Activated CD4-positive, alpha-beta T cell treated with anti-CD3 and anti-CD28 coated beads, Interleukin-2, amount 50 U/mL, for 4 hours (primary cell): Measurements from ENCODE around the gene NEU2.
"Not testable (repeated sequence)": the region's sequence is repeated elsewhere in the genome, so short reads cannot be mapped to it uniquely, and the experiment has no call there.

Source experiments
- DNase-seq, 2 experiments: peaks; one replicate each; pipeline ENCODE4 v3.0.0-alpha.2; 2020

The NEU2 gene

GRCh38 chr2:233058717-233059546 lies 26.5 kb downstream of the NEU2 start:
- no peak for DNase-seq

DNA sequence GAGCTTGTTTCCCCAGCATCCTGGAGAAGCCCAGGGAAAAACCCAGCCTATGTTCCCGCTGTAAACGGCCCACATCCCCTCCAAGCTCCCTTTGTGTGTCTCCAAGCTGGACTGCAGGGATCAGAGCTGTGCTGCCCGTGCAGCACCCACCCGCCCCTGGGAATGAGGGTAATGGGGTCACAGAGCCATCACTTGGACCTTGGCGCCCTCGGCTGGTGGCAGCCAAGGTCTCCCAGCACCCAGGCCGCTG lies 27.0 kb downstream of the NEU2 start:
- no peak for DNase-seq

DNA sequence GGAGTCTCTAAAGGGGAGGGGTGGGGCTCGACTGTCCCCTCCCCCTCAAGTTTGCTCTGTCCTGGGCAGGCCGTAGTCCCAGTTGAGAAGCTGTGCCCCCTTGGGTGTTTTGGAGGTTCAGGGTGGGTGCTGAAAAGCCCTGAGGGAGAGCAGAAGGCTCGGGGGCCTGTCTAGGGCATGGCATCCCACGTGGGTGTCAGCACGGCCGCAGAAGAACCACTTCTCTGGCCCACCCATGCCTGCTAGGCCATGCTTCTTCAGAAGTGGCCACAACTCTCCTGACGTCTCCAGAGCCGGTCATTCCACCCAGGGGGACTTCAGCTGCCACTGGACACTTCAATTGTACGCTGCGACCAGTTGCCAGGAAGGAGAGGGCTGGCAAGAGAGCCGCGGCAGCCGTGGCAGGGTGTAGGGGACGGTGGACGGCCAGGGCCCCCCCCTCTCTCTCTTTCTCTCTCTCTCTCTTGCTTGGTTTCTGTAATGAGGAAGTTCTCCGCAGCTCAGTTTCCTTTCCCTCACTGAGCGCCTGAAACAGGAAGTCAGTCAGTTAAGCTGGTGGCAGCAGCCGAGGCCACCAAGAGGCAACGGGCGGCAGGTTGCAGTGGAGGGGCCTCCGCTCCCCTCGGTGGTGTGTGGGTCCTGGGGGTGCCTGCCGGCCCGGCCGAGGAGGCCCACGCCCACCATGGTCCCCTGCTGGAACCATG lies 27.5 kb downstream of the NEU2 start, which contains the start of gene INPP5D:
TSS of gene INPP5D (plus strand) at position 546 of the 704 bp plus-strand sequence. CDS start at position 683, 137 bp downstream.
- peak; percentile 64 for DNase-seq

- DNase-seq, result no peak
Observed at GRCh38 chr2:233060501-233060979, 28.1 kb downstream of the NEU2 start.

DNA sequence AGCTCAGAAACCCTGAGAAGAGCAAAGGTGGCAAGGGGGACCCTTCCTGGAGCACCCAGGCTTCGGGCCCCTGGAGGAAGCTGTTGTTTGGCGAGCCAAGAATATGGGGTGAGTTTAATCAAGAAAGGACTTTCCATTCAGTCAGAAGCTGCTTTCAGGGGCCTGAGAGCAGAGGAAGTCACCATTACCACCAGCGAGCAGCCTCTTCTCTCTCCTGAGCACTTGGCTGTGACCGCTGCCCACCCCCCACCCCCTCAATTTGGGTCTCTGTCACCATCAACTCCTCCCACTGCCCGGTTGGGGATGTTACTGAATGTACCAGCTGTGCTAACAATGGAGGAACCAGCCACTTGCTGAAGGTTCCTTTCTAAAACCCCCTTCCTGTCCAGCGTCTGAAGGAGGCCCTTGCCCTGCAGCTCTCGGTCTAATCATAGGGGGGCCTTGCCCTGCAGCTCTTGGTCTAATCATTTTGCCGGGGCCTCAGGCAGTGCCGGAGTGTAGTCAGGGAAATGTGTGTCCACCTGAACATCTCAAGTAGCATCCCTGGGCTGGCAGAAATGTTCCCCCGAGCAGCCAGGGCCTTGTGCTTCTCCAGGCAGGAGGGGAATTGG lies 28.6 kb downstream of the NEU2 start:
- DNase-seq, result no peak

DNA sequence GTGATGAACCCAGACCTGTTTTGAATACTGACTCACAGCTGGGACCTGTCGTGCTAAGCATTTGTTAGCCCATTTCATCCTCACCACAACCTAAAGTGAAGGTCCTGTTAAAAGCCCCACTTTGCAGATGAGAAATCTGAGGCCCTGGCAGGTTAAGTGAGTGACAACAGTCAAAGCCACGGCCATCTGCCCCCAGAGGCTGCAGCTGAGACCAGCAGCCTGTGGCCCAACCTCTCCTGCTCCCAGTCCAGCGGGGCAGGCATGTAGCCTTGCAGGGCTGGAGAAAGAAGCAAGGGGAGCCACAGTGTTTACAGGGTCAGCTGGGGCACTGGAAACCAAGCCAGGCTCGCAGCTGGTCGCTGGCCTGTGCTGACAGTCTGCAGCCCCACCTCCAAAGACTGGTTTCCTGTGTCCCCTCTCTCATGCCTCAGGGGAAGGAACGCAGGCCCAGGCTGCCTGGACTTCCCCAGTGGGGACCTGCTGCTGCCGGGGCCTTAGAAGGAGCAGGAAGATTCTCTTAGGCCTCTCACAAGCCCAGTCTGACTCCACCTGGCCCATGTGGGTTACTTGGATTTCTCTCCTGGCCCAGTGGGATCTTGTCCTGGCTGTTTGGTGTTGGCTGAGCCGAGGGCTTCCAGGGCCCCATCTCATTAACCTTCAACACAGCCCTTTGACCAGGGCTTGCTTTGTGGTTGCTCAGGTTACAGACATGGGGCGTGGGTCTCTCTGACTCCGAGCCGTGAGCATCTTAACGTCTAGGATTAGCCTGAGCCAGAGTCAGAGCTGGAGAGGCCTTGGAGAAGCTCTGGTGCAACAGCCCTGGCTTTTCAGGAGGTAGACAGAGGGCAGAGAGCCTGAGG lies 29.3 kb downstream of the NEU2 start:
- DNase-seq, result no peak

- no peak for DNase-seq
Observed at GRCh38 chr2:233062451-233062850, 30.0 kb downstream of the NEU2 start.

- no peak for DNase-seq
Observed at GRCh38 chr2:233062946-233063268, 30.4 kb downstream of the NEU2 start.

GRCh38 chr2:233063269-233063975 lies 30.9 kb downstream of the NEU2 start:
- DNase-seq, result no peak

DNA sequence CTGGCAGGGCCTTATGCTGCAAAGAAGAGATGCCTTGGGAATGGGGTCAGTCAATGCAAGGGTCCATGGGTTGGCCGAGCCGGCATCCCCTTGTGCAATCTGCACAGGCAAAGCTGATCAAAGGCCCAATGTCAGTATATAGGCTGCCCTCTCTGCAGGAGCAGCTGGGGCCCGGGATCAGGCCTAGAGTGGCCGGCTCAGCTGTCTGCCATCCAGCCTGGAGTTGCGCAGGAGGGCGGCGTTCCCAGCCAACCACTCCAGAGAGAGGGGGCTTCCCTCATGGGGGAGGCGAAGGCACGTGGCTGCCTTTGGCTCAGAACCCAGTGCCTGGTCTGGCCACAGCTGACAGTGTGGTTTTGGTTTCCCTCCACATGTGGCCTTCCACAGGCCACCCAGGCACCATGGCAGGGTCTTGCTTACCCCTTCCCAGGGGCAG lies 31.5 kb downstream of the NEU2 start:
- DNase-seq, result no peak

DNA sequence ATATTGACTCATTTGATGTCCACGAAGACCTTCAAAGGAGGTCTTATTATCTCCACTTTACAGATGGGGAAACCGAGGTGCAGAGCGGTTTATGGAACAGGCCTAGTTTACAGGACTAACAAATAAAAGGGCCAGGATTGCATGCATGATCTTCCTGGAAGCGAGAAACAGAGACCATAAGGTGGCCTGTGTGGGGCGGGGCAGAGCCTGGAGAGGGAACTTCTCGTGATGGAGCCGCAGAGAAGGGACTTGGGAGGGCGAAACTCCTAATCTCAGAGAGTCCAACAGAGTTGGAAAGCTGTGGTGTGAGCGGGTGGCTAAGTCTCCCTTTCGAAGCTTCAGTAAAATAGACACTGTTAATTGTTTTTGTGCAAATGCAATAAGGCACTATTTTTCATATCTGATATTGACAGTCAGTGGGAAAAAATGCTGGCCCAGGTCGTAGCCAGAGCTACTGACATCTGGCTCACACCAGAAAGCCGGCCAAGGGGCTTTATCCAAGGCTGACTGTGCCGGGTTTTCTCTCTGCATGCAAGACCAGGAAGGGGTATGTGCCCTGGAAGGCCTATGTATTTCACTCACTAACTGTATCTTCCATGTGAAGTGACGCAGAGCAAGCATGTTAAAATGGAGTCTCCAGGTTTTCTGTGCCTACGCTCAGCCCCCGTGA lies 32.2 kb downstream of the NEU2 start:
- no peak for DNase-seq

GRCh38 chr2:233065200-233065589 lies 32.7 kb downstream of the NEU2 start:
- DNase-seq, result not testable (repeated sequence)

- no peak for DNase-seq
Observed at GRCh38 chr2:233065954-233066470, 33.5 kb downstream of the NEU2 start.

DNA sequence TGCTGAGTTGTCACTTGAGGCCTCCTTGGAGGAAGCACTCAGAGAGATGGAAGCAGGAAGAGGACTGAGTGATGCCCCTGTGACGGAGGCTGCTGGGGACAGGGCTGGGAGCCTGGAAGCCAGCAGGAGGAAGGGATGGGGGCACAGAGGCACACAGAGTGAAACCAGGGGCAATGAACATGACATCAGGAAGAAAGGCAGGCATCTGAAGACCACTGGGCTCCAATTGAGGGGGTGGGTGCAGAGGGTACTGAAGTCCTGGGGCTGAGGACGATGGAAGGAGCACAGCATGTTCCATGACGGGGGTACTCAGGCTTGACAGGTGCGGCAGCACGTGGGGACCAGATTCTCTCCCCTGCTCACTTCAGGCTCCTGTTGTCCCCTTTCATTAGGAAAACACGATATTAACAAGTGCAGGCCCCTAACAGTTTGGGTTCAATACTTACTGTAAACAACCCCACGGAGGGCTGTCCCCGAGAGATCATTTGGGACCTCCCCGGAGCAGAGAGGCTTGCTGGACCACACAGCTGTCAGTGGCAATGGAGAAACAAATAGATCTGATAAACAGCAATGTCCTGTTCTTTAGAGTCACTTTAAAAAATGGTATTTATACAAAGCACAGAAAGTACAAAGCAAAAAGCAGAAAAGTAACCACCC lies 36.4 kb downstream of the NEU2 start:
- no peak for DNase-seq

GRCh38 chr2:233072838-233073237 lies 40.4 kb downstream of the NEU2 start:
- no peak for DNase-seq

GRCh38 chr2:233074106-233074505 lies 41.6 kb downstream of the NEU2 start:
- no peak for DNase-seq

DNA sequence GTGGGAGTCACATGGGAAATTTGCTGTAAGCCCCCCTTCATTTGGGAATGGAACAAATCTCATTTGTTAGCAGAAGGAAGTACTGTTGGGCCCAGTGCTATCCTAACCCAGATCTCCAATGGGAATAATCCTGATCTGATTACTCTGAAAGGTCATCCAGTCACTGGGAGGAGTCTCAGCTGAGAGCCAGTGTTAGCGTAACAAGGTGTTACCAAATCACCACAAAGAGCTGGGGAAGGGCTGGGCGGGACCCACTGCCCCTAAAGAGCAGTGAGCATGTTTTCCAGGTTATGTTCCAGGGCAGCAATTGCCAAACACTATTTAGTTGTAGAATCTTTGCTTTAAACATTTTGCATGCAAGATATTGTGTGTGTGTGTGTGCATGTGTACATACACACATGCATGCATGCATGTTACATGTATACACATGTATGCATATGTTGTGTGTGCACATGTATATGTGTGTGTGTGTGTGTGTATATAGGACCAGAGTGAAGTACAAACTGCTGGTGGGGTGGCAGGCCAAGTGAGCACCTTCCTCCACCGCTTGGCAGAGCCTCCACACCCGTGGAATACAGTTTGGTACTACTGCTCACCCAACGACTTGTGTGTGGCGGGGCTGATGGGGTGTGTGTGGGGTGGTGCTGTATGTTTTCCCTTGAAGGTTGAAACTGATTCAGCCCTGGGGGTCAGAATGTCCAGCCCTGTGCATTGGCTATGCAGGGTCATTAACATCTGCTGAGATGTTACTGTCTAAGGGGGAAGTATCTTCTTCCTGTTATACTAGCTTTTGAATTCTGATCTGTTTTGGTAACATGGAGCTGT lies 42.9 kb downstream of the NEU2 start:
- no peak for DNase-seq

DNA sequence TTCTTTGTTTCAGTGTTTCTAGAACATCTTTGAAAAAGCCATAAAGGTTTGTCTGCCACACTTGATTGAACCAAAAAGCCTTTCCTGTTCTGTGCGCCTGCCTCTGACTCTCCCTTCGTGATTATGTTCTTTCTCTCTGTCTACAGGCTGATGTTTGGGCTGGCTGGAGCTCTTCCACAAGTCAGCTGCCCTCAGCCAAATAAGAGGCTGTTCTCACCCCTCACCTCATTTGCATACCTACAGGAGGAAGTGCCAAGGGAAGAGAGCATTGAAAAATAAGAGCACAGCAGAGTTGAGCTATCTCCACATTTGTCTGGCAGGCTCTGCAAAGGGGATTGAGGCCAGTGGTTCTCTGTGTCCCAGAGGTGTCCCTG lies 43.5 kb downstream of the NEU2 start:
- no peak for DNase-seq

GRCh38 chr2:233076749-233077148 lies 44.3 kb downstream of the NEU2 start:
- no peak for DNase-seq

GRCh38 chr2:233079473-233079877 lies 47.0 kb downstream of the NEU2 start:
- DNase-seq, result no peak
